ENCODE measurements around the gene MLXIP. TPM values are rescaled to one million over a fixed set of nuclear protein-coding genes. Genes with fewer than 3 reads are reported as not detected.
A peak's percentile ranks its signal among the peaks of the same experiment; 100 is the strongest.

MLXIP gene
- total and polyA plus RNA-seq, 2 of the 13 experiments (the other 11 are each of a cell fraction or from before 2014, with no cell fraction given) = 5.3 to 6.7 TPM

DNA sequence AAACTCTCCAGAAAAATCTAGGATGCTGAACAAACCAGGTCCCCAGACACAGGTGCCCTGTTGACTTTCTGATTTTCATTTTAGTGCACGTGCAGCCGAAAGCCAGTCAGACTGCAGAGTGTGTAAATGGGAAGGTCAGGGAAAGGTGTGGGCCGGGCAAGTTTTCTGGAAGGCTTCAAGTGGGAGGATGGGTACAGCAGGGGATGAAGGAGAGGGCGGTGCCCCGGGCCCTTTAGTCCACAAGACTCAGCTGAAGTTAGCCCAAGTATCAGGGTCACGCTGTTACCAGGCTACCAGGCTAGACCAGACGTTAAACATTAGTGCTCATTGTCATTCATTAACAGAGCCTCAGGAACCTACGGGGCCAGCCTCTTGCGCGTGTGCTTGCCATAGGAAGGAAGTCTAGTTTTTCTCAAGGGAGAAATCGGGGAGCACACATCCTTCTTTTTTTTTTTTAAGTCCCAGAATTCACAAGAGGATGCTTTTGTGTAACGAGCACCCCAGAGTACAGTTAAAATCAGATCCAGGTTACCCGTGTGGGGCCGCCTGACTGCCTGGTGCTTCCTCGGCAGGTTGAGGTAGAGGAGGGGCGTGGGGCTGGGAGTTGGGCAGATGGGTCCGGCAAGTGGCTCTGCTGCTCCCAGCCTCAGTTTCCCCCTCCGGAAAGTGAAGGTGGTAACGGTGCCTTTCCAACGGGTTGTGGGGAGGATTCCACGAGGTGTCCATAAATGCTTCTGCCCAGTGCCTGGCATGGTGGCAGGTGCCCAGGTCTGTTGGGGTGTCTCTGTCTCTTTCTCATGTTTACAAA is 37.8 kb upstream of the MLXIP start (continued):
- TF ChIP-seq ZNF562 (CRISPR knock-in tag; IDR thresholded peaks at IDR 0.05; ENCODE audit: borderline replicate concordance) (no peak), ZNF687 (CRISPR knock-in tag; IDR thresholded peaks at IDR 0.05) (peak; percentile 61; the same call in 1 of the 2 replicates), MTA3 (CRISPR knock-in tag; IDR thresholded peaks at IDR 0.05) (no peak), HOXA3 (CRISPR knock-in tag; IDR thresholded peaks at IDR 0.05) (0 out of 2 replicates have a peak, but pooled peaks have one; percentile 14), PITX1 (CRISPR knock-in tag; IDR thresholded peaks at IDR 0.05) (no peak), POLR2G (IDR thresholded peaks at IDR 0.05; ENCODE audit: low read depth, low read length) (peak; percentile 51), FOSL2 (CRISPR knock-in tag; IDR thresholded peaks at IDR 0.05) (0 out of 2 replicates have a peak, but pooled peaks have one; percentile 5), ZNF776 (CRISPR knock-in tag; IDR thresholded peaks at IDR 0.05) (no peak), RFXAP (CRISPR knock-in tag; IDR thresholded peaks at IDR 0.05; ENCODE audit: borderline replicate concordance) (peak; percentile 27; the same call in 1 of the 2 replicates), ZNF124 (CRISPR knock-in tag; IDR thresholded peaks at IDR 0.05) (no peak), MED8 (CRISPR knock-in tag; IDR thresholded peaks at IDR 0.05; ENCODE audit: insufficient replicate concordance) (no peak), RXRB (CRISPR knock-in tag; IDR thresholded peaks at IDR 0.05; ENCODE audit: borderline replicate concordance) (peak; percentile 70; the same call in 1 of the 2 replicates), ZNF558 (CRISPR knock-in tag; IDR thresholded peaks at IDR 0.05; ENCODE audit: borderline replicate concordance) (no peak), ZNF18 (CRISPR knock-in tag; IDR thresholded peaks at IDR 0.05; ENCODE audit: insufficient replicate concordance) (no peak), SP140L (CRISPR knock-in tag; IDR thresholded peaks at IDR 0.05; ENCODE audit: borderline replicate concordance) (no peak), AKAP8 (CRISPR knock-in tag; IDR thresholded peaks at IDR 0.05) (no peak), HNF1B (CRISPR knock-in tag; IDR thresholded peaks at IDR 0.05) (peak; percentile 91), NFATC3 (CRISPR knock-in tag; IDR thresholded peaks at IDR 0.05) (no peak), ZNF597 (CRISPR knock-in tag; IDR thresholded peaks at IDR 0.05) (no peak)
